ENCODE results near the gene UBAP1.
A peak's percentile ranks its signal among the peaks of the same experiment; 100 is the strongest.

UBAP1 gene

DNA sequence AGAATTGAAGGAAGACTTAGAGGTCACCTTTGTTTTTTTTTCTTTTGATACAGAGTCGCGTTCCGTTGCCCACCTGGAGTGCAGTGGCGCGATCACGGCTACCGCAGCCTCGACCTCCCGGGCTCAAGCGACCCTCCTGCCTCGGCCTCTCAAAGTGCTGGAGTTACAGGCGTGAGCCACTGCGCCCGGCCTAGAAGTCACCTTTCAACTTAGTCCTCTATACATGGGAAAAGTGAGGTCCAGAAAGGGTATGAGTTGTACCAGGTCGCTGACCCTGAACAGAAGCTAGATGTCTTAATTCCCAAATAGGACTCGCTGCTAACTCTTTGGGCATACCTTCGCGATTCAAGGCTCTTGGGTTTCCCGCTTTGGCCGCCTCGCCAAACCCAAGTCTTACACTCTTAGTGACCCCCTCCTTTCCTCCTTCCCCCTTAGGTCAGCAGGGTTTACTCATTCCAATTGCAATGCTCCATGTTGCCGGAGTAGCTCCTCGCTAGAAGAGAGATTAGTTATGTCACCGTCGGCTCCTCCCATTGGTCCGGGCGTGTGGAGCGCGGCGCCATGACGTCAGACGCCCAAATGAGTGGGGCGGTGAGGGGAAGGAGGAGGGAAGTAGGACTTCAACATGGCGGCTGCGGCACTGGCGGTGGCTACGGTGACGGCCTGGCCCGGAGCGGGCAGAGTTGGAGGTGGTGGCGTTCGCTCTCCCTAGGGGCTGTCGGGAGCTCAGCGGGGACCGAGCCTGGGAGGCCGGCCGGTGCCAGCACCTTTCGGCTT lies at the start of gene UBAP1:
TSS of gene UBAP1 (plus strand) at position 608 of the 777 bp plus-strand sequence. CDS start 41,872 bp downstream, outside the sequence.
- peak within 1 kb of the TSS; percentile 90 for H3K27ac ChIP-seq (ENCODE audit: extremely low read depth, low read depth, low read length)
- no peaks in the 10 kb centered on the region for H3K9me3 ChIP-seq (ENCODE audit: control insufficient read depth, insufficient read depth, low read depth, low read length)
- no peaks in the 10 kb centered on the region for H3K4me1 ChIP-seq (ENCODE audit: control insufficient read depth, insufficient read depth, low read length)
- CTCF ChIA-PET, result interaction anchor here (0.5 to 1.6 kb wide), 5 partner anchors 13 to 149 kb away, joined by 3 to 8 read pairs (median 4); no protein-coding TSS in a partner anchor
- H3K4me3 ChIP-seq (ENCODE audit: low read depth, low read length), result peak within 1 kb of the TSS; percentile 85
- POLR2A ChIA-PET, result interaction anchor here (0.6 to 2.7 kb wide), 23 partner anchors 9 to 1154 kb away, joined by 3 to 14 read pairs (median 4); partner anchors contain the start of genes DCAF12, DNAJA1, MYORG and UBAP2
- H3K36me3 ChIP-seq (ENCODE audit: control insufficient read depth in 2 of 2, insufficient read depth in 1 of 2, low read length in 2 of 2), result peaks cover 0 to under 1% of the 10 kb centered on the region in 2 experiments; a peak in 1 of 3 replicates
- TF ChIP-seq FEZF1 (tag by site-specific recombination; IDR thresholded peaks at IDR 0.05) (no peak), ZNF248 (tag by site-specific recombination; IDR thresholded peaks at IDR 0.05) (no peak), ZNF510 (tag by site-specific recombination; IDR thresholded peaks at IDR 0.05; ENCODE audit: insufficient replicate concordance) (no peak), ZNF350 (tag by site-specific recombination; IDR thresholded peaks at IDR 0.05) (no peak), ZNF768 (tag by site-specific recombination; IDR thresholded peaks at IDR 0.05) (no peak), ZNF544 (tag by site-specific recombination; IDR thresholded peaks at IDR 0.05) (no peak), ZXDB (tag by site-specific recombination; IDR thresholded peaks at IDR 0.05) (peak; percentile 66), ZBTB8A (tag by site-specific recombination; IDR thresholded peaks at IDR 0.05) (no peak), ZNF426 (tag by site-specific recombination; IDR thresholded peaks at IDR 0.05) (no peak), GLI4 (tag by site-specific recombination; IDR thresholded peaks at IDR 0.05) (no peak), KLF16 (tag by site-specific recombination; IDR thresholded peaks at IDR 0.05) (no peak), ZNF514 (tag by site-specific recombination; IDR thresholded peaks at IDR 0.05) (no peak), ZNF777 (tag by site-specific recombination; IDR thresholded peaks at IDR 0.05; ENCODE audit: borderline replicate concordance) (no peak), ZNF473 (tag by site-specific recombination; IDR thresholded peaks at IDR 0.05) (no peak)
- TF ChIP-seq, protein P1, sequence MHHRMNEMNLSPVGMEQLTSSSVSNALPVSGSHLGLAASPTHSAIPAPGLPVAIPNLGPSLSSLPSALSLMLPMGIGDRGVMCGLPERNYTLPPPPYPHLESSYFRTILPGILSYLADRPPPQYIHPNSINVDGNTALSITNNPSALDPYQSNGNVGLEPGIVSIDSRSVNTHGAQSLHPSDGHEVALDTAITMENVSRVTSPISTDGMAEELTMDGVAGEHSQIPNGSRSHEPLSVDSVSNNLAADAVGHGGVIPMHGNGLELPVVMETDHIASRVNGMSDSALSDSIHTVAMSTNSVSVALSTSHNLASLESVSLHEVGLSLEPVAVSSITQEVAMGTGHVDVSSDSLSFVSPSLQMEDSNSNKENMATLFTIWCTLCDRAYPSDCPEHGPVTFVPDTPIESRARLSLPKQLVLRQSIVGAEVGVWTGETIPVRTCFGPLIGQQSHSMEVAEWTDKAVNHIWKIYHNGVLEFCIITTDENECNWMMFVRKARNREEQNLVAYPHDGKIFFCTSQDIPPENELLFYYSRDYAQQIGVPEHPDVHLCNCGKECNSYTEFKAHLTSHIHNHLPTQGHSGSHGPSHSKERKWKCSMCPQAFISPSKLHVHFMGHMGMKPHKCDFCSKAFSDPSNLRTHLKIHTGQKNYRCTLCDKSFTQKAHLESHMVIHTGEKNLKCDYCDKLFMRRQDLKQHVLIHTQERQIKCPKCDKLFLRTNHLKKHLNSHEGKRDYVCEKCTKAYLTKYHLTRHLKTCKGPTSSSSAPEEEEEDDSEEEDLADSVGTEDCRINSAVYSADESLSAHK (tag by site-specific recombination; IDR thresholded peaks at IDR 0.05), result no peak
- TF ChIP-seq, protein P2, sequence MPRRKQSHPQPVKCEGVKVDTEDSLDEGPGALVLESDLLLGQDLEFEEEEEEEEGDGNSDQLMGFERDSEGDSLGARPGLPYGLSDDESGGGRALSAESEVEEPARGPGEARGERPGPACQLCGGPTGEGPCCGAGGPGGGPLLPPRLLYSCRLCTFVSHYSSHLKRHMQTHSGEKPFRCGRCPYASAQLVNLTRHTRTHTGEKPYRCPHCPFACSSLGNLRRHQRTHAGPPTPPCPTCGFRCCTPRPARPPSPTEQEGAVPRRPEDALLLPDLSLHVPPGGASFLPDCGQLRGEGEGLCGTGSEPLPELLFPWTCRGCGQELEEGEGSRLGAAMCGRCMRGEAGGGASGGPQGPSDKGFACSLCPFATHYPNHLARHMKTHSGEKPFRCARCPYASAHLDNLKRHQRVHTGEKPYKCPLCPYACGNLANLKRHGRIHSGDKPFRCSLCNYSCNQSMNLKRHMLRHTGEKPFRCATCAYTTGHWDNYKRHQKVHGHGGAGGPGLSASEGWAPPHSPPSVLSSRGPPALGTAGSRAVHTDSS (tag by site-specific recombination; IDR thresholded peaks at IDR 0.05), result no peak
- TF ChIP-seq, protein P3, sequence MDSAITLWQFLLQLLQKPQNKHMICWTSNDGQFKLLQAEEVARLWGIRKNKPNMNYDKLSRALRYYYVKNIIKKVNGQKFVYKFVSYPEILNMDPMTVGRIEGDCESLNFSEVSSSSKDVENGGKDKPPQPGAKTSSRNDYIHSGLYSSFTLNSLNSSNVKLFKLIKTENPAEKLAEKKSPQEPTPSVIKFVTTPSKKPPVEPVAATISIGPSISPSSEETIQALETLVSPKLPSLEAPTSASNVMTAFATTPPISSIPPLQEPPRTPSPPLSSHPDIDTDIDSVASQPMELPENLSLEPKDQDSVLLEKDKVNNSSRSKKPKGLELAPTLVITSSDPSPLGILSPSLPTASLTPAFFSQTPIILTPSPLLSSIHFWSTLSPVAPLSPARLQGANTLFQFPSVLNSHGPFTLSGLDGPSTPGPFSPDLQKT (IDR thresholded peaks at IDR 0.05; ENCODE audit: borderline replicate concordance, low read depth, low read length), result no peak
- TF ChIP-seq, protein P4, sequence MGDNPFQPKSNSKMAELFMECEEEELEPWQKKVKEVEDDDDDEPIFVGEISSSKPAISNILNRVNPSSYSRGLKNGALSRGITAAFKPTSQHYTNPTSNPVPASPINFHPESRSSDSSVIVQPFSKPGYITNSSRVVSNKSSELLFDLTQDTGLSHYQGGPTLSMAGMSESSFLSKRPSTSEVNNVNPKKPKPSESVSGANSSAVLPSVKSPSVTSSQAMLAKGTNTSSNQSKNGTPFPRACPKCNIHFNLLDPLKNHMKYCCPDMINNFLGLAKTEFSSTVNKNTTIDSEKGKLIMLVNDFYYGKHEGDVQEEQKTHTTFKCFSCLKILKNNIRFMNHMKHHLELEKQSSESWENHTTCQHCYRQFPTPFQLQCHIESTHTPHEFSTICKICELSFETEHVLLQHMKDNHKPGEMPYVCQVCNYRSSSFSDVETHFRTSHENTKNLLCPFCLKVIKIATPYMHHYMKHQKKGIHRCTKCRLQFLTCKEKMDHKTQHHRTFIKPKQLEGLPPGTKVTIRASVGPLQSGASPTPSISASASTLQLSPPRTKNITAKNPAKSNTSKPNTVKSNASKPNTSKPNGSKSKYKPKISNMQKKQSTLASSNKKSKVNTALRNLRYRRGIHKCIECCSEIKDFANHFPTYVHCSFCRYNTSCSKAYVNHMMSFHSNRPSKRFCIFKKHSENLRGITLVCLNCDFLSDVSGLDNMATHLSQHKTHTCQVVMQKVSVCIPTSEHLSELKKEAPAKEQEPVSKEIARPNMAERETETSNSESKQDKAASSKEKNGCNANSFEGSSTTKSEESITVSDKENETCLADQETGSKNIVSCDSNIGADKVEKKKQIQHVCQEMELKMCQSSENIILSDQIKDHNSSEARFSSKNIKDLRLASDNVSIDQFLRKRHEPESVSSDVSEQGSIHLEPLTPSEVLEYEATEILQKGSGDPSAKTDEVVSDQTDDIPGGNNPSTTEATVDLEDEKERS (tag by site-specific recombination; IDR thresholded peaks at IDR 0.05), result no peak
- TF ChIP-seq, protein P5, sequence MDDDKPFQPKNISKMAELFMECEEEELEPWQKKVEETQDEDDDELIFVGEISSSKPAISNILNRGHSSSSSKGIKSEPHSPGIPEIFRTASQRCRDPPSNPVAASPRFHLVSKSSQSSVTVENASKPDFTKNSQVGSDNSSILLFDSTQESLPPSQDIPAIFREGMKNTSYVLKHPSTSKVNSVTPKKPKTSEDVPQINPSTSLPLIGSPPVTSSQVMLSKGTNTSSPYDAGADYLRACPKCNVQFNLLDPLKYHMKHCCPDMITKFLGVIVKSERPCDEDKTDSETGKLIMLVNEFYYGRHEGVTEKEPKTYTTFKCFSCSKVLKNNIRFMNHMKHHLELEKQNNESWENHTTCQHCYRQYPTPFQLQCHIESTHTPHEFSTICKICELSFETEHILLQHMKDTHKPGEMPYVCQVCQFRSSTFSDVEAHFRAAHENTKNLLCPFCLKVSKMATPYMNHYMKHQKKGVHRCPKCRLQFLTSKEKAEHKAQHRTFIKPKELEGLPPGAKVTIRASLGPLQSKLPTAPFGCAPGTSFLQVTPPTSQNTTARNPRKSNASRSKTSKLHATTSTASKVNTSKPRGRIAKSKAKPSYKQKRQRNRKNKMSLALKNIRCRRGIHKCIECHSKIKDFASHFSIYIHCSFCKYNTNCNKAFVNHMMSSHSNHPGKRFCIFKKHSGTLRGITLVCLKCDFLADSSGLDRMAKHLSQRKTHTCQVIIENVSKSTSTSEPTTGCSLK (tag by site-specific recombination; IDR thresholded peaks at IDR 0.05), result no peak
- TF ChIP-seq, protein P6, sequence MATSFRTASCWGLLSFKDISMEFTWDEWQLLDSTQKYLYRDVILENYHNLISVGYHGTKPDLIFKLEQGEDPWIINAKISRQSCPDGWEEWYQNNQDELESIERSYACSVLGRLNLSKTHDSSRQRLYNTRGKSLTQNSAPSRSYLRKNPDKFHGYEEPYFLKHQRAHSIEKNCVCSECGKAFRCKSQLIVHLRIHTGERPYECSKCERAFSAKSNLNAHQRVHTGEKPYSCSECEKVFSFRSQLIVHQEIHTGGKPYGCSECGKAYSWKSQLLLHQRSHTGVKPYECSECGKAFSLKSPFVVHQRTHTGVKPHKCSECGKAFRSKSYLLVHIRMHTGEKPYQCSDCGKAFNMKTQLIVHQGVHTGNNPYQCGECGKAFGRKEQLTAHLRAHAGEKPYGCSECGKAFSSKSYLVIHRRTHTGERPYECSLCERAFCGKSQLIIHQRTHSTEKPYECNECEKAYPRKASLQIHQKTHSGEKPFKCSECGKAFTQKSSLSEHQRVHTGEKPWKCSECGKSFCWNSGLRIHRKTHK (tag by site-specific recombination; IDR thresholded peaks at IDR 0.05), result no peak
- TF ChIP-seq, protein P7, sequence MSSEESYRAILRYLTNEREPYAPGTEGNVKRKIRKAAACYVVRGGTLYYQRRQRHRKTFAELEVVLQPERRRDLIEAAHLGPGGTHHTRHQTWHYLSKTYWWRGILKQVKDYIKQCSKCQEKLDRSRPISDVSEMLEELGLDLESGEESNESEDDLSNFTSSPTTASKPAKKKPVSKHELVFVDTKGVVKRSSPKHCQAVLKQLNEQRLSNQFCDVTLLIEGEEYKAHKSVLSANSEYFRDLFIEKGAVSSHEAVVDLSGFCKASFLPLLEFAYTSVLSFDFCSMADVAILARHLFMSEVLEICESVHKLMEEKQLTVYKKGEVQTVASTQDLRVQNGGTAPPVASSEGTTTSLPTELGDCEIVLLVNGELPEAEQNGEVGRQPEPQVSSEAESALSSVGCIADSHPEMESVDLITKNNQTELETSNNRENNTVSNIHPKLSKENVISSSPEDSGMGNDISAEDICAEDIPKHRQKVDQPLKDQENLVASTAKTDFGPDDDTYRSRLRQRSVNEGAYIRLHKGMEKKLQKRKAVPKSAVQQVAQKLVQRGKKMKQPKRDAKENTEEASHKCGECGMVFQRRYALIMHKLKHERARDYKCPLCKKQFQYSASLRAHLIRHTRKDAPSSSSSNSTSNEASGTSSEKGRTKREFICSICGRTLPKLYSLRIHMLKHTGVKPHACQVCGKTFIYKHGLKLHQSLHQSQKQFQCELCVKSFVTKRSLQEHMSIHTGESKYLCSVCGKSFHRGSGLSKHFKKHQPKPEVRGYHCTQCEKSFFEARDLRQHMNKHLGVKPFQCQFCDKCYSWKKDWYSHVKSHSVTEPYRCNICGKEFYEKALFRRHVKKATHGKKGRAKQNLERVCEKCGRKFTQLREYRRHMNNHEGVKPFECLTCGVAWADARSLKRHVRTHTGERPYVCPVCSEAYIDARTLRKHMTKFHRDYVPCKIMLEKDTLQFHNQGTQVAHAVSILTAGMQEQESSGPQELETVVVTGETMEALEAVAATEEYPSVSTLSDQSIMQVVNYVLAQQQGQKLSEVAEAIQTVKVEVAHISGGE (tag by site-specific recombination; conservative IDR thresholded peaks at IDR 0.05; ENCODE audit: low read depth), result no peak

Data from HEK293 (cell line).